DOHH2 (cell line): ENCODE measurements around the gene F8.

Source experiments
- H3F3A ChIP-seq: fragments of 200-600 bp; sonication (generic), shearing (Covaris generic); 2 replicates; pipeline ENCODE4 v1.6.0; 2016; ENCODE audit warnings: antibody characterized with exemption, mild to moderate bottlenecking; ENCODE audit not compliant: control insufficient read depth, insufficient read depth
- H3K27ac ChIP-seq: fragments of 200-600 bp; sonication (generic); 2 replicates; pipeline ENCODE4 v1.5.1; 2014; ENCODE audit warnings: low read depth, mild to moderate bottlenecking, low read length, moderate library complexity
- H3K27me3 ChIP-seq: fragments of 200-600 bp; sonication (generic); 2 replicates; pipeline ENCODE4 v1.6.1; 2014; ENCODE audit warnings: mild to moderate bottlenecking, low read length, mixed read lengths; ENCODE audit not compliant: control insufficient read depth
- H3K36me3 ChIP-seq: fragments of 200-600 bp; sonication (generic); 2 replicates; pipeline ENCODE4 v1.6.1; 2014; ENCODE audit warnings: mild to moderate bottlenecking, low read length, moderate library complexity, mixed read lengths; ENCODE audit not compliant: control insufficient read depth
- H3K4me1 ChIP-seq: fragments of 200-600 bp; sonication (generic); 2 replicates; pipeline ENCODE4 v1.6.1; 2014; ENCODE audit warnings: mild to moderate bottlenecking, low read length, mixed read lengths; ENCODE audit not compliant: control insufficient read depth
- H3K4me2 ChIP-seq: fragments of 200-600 bp; sonication (generic); 2 replicates; pipeline ENCODE4 v1.6.0; 2014; ENCODE audit warnings: mild to moderate bottlenecking, low read length, moderate library complexity
- H3K4me3 ChIP-seq: fragments of 200-600 bp; sonication (generic); 2 replicates; pipeline ENCODE4 v1.5.1; 2014; ENCODE audit warnings: mild to moderate bottlenecking, low read length, mixed read lengths
- H3K79me2 ChIP-seq: fragments of 200-600 bp; sonication (generic); 2 replicates; pipeline ENCODE4 v1.6.1; 2014; ENCODE audit warnings: mild to moderate bottlenecking, low read length, mixed read lengths; ENCODE audit not compliant: control insufficient read depth
- H3K9me2 ChIP-seq: fragments of 200-600 bp; sonication (generic); replicated peaks from 2 replicates; pipeline ENCODE4 v1.6.1; 2014; ENCODE audit warnings: mild to moderate bottlenecking, low read length, mixed read lengths; ENCODE audit not compliant: control insufficient read depth
- H3K9me3 ChIP-seq: fragments of 200-600 bp; sonication (generic); 2 replicates; pipeline ENCODE4 v1.6.1; 2014; ENCODE audit warnings: antibody characterized with exemption, low read length, mixed read lengths; ENCODE audit not compliant: control insufficient read depth, insufficient read depth
- H4K20me1 ChIP-seq: fragments of 200-600 bp; sonication (generic); 2 replicates; pipeline ENCODE4 v1.6.0; 2014; ENCODE audit warnings: low read depth, mild to moderate bottlenecking, antibody characterized with exemption, low read length, moderate library complexity; ENCODE audit not compliant: control insufficient read depth, insufficient read depth
- CTCF ChIP-seq: fragments of 200-600 bp; sonication (generic); IDR thresholded peaks from one replicate; pipeline ENCODE4 v1.5.1; 2014; ENCODE audit warnings: antibody characterized with exemption, mild to moderate bottlenecking, low read depth, low read length; ENCODE audit not compliant: poor library complexity, severe bottlenecking
- EZH2phosphoT487 ChIP-seq: fragments of 200-600 bp; sonication (generic); IDR thresholded peaks from 2 replicates; pipeline ENCODE4 v1.6.1; 2017; ENCODE audit warnings: borderline replicate concordance, mild to moderate bottlenecking, antibody characterized with exemption, low read length, moderate library complexity, mixed read lengths

The F8 gene

DNA sequence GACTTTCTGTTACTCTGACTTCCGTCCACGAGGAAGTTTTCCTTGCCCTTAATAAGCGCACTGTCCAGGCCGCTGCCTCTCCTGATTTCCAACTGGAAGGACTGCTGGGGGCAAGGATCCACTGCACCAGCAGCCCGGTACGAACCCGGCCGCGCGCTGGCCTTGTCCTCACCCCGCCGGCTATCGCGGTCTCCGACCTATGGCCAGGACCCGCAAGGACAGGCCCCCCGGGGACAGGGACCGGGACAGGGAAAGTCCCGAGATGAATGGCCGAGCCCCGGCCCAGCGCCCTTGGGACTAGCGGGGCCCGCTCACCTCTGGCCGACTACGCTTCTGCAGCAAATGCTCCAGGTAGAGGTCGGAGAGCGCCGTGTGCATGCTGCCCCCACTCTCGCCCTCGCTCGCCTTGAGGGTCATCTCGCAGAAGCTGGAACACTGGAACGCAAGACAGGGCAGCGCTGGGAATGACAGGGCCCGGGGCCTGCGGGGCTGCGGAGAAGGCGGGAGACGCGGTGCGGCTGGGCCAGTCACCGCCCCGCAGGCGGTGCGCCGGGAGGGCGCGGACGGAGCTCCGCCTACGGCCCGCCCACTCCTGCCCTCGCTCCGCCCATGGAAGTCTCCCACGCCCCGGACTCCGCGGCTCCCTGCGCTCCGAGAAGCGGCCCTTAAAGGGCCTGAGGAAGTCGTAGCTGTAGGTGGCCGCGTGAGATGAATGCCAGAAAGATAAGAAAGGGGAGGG lies 217.4 kb downstream of the F8 start, which contains the start of gene MPP1:
Gene MPP1, minus strand, starts transcription at position 529 of the 739 bp plus-strand sequence. Its CDS starts 112 bp downstream, at position 417.
- Histone ChIP-seq H3K4me2 (peak within 1 kb of the TSS; percentile 68), H3K9me3 (no peaks in the 10 kb centered on the region), H4K20me1 (no peaks in the 10 kb centered on the region), H3F3A (no peaks in the 10 kb centered on the region), H3K4me1 (peaks cover 9% of the 10 kb centered on the region; the same call in 1 of the 2 replicates), H3K79me2 (no peaks in the 10 kb centered on the region), H3K4me3 (peak within 1 kb of the TSS; percentile 63), H3K36me3 (no peaks in the 10 kb centered on the region), H3K27me3 (peaks cover 3% of the 10 kb centered on the region; the same call in 1 of the 2 replicates), H3K27ac (no peak within 1 kb of the TSS), H3K9me2 (no peaks in the 10 kb centered on the region)
- TF ChIP-seq EZH2phosphoT487 (no peak), CTCF (no peak)

DNA sequence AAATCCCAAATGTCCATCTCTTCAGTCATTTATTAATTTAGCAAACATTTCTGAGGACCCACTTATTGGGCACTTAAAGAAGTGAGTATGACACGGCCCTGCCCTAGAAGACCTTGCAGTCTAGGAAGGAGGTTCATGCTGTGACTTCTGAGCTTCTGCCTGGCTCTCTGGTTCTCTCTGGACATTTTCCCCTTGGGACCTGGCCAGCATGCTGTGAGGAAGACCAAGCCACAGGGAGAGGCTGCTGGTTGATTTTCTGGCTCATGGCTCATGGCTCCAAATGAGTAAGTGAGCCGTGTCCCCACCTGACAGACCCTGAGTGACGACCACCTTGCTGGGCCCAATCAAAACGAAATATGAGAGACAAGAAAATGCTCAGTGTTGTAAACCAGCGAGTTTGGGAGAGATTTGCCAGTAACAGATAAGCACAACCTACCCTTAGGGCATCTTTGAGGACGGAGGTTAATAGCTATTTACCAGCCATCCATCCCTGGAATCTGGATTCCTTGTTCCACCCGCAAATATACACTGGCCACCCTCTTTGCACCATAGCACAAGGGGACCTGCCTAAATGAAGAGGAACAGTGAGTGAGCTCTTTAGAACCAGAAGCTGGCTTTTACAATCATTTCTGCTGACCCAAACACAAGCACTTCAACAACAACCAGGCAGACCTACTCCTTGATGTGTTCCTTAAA lies 218.1 kb downstream of the F8 start:
- no peaks in the 10 kb centered on the region for H3K36me3 ChIP-seq
- no peaks in the 10 kb centered on the region for H3F3A ChIP-seq
- H4K20me1 ChIP-seq = no peaks in the 10 kb centered on the region
- H3K4me3 ChIP-seq = no peak overlapping the region
- no peaks in the 10 kb centered on the region for H3K9me3 ChIP-seq
- H3K9me2 ChIP-seq = no peaks in the 10 kb centered on the region
- H3K4me2 ChIP-seq = no peak overlapping the region
- H3K27ac ChIP-seq = no peak overlapping the region
- H3K27me3 ChIP-seq = peaks cover 3% of the 10 kb centered on the region; the same call in 1 of the 2 replicates
- H3K79me2 ChIP-seq = no peaks in the 10 kb centered on the region
- TF ChIP-seq EZH2phosphoT487 (no peak), CTCF (no peak)
- H3K4me1 ChIP-seq = peaks cover 9% of the 10 kb centered on the region; the same call in 1 of the 2 replicates

GRCh38 chrX:154802947-154803346 lies 219.6 kb downstream of the F8 start:
- TF ChIP-seq CTCF (no peak), EZH2phosphoT487 (no peak)
- Histone ChIP-seq H3K9me2 (no peaks in the 10 kb centered on the region), H3K36me3 (no peaks in the 10 kb centered on the region), H3K4me1 (peaks cover 9% of the 10 kb centered on the region; the same call in 1 of the 2 replicates), H3K27ac (no peak overlapping the region), H3K4me3 (no peak overlapping the region), H3F3A (no peaks in the 10 kb centered on the region), H4K20me1 (no peaks in the 10 kb centered on the region), H3K4me2 (no peak overlapping the region), H3K79me2 (no peaks in the 10 kb centered on the region), H3K27me3 (peaks cover 3% of the 10 kb centered on the region; the same call in 1 of the 2 replicates), H3K9me3 (no peaks in the 10 kb centered on the region)
